A673 (cell line): ENCODE data around the gene KIF19. TPM values are rescaled to one million over a fixed set of nuclear protein-coding genes. Genes with fewer than 3 reads are reported as not detected.

ENCODE experiments used
- BruUV-seq: library from RNA; stranded (reverse); fragments of 400-500 nt; replicated peaks from 2 replicates; lab custom pipeline; 2021; lab: Mats Ljungman, UMichigan
- CTCF ChIA-PET: fragments of 300-600 bp; sonication (Branson Sonifier 250); formaldehyde crosslinking; loops from one replicate; lab custom pipeline; 2022; ENCODE audit warnings: antibody characterized with exemption; lab: Charles Lee
- POLR2A ChIA-PET: fragments of 300-600 bp; sonication (Branson Sonifier 250); formaldehyde crosslinking; loops from one replicate; lab custom pipeline; 2022; ENCODE audit warnings: antibody characterized with exemption; ENCODE audit not compliant: low non-redundant PET; lab: Charles Lee
- DNase-seq: peaks from one replicate; pipeline ENCODE4 v3.0.0-alpha.2; 2015; ENCODE audit warnings: low spot score
- H3K27ac ChIP-seq: fragments of 200-600 bp; sonication (generic); 2 replicates; pipeline ENCODE4 v1.5.1; 2016; ENCODE audit warnings: mixed run types, low read depth, mild to moderate bottlenecking, mixed read lengths, antibody characterized with exemption, low read length; ENCODE audit not compliant: poor library complexity, severe bottlenecking
- H3K27me3 ChIP-seq: fragments of 200-600 bp; sonication (generic); replicated peaks from 2 replicates; pipeline ENCODE4 v1.6.1; 2017; ENCODE audit warnings: mixed run types, low read depth, mild to moderate bottlenecking, mixed read lengths, antibody characterized with exemption, low read length; ENCODE audit not compliant: insufficient read depth, poor library complexity
- H3K36me3 ChIP-seq: fragments of 200-600 bp; sonication (generic); 2 replicates; pipeline ENCODE4 v1.6.1; 2016; ENCODE audit warnings: mixed run types, mild to moderate bottlenecking, mixed read lengths, antibody characterized with exemption, low read length; ENCODE audit not compliant: insufficient read depth, poor library complexity, severe bottlenecking
- H3K4me1 ChIP-seq: fragments of 200-600 bp; sonication (generic); 2 replicates; pipeline ENCODE4 v1.6.1; 2017; ENCODE audit warnings: mixed run types, mild to moderate bottlenecking, mixed read lengths, antibody characterized with exemption, low read length; ENCODE audit not compliant: insufficient read depth, poor library complexity, severe bottlenecking
- H3K4me3 ChIP-seq: fragments of 200-600 bp; sonication (generic); 2 replicates; pipeline ENCODE4 v1.5.1; 2016; ENCODE audit warnings: low read depth, mixed run types, mild to moderate bottlenecking, mixed read lengths, low read length; ENCODE audit not compliant: poor library complexity, severe bottlenecking
- H3K9me3 ChIP-seq: fragments of 200-600 bp; sonication (generic); 2 replicates; pipeline ENCODE4 v1.6.1; 2016; ENCODE audit warnings: mixed run types, low read depth, mild to moderate bottlenecking, mixed read lengths, antibody characterized with exemption, low read length; ENCODE audit not compliant: poor library complexity, severe bottlenecking
- CTCF ChIP-seq: fragments of 300-800, 200-600 bp; sonication (generic); conservative IDR thresholded peaks from 2 replicates; pipeline ENCODE4 v1.5.1; 2017; ENCODE audit warnings: low read depth, mild to moderate bottlenecking, antibody characterized with exemption, low read length, moderate library complexity, mixed read lengths
- EZH2 ChIP-seq: fragments of 200-600 bp; sonication (generic); IDR thresholded peaks from 2 replicates; pipeline ENCODE4 v1.6.1; 2017; ENCODE audit warnings: borderline replicate concordance, low read depth, mild to moderate bottlenecking, mixed read lengths, antibody characterized with exemption, low read length; ENCODE audit not compliant: poor library complexity, severe bottlenecking
- intact Hi-C: fragments of 100-400 bp; cut with micrococcal nuclease; formaldehyde crosslinking; loops from one replicate; pipeline ENCODE4 v1.10.0; 2022; ENCODE audit not compliant: unreplicated experiment
- total RNA-seq: library from RNA; stranded (reverse); gene quantifications from 2 replicates; pipeline ENCODE4 v1.2.3, GENCODE V29; 2021

KIF19 gene
- total RNA-seq, 1 experiment from 2014 or later: not detected

DNA sequence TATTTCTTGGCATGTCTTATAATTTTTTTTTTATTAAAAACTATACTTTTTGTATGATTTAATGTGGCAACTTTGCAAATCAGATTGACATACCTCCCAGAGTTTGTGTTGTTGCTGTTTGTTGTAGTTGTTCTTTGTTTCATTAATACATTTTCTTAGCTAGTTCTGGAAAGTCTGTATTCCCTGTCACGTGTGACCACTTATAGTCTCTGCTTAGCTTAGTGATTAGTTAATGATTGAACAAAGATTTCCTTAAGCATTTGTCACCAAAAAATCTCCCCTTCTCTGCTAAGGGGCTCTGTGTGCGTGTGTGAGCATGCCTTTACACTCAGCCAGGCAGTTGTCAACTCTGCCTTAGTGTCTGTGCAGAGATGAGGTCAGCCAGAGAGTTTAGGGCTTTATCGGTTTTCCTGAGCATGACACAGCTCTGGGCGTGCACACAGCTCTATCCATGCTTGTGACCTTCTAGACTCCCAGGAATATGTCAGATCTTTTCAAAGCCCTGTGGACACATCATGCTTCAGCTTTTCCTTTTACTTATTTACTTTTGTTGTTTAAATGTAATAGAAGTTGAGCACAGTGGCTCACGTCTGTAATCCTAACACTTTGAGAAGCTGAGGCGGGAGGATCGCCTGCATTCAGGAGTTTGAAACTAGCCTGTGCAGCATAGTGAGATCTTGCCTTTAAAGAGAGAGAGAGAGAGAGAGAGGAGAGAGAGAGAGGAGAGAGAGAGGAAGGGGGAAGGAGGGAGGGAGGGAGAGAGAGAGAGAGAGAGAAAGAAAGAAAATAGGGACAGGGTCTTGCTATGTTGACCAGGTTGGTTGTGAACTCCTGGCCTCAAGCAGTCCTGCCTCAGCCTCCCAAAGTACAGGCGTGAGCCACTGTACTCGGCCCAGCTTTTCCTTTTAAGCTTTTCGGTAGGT, 30.1 kb upstream of the KIF19 start:
- ChIA-PET CTCF (interaction anchor here (0.7 kb wide), 1 partner anchor 36 kb away, joined by 6 read pairs; no protein-coding TSS in a partner anchor), POLR2A (no interaction called here)
- no peak for DNase-seq
- no TSS peak for BruUV-seq
- TF ChIP-seq CTCF (no peak), EZH2 (no peak)
- H3K27ac ChIP-seq: no peak overlapping the region
- H3K27me3 ChIP-seq: no peaks in the 10 kb centered on the region
- H3K4me3 ChIP-seq: no peak overlapping the region
- H3K4me1 ChIP-seq: no peaks in the 10 kb centered on the region
- intact Hi-C loops: loop anchor here (5.0 kb wide), 1 partner anchor 84 kb away; the partner anchor contains the start of gene TTYH2
- no peaks in the 10 kb centered on the region for H3K9me3 ChIP-seq
- no peaks in the 10 kb centered on the region for H3K36me3 ChIP-seq

DNA sequence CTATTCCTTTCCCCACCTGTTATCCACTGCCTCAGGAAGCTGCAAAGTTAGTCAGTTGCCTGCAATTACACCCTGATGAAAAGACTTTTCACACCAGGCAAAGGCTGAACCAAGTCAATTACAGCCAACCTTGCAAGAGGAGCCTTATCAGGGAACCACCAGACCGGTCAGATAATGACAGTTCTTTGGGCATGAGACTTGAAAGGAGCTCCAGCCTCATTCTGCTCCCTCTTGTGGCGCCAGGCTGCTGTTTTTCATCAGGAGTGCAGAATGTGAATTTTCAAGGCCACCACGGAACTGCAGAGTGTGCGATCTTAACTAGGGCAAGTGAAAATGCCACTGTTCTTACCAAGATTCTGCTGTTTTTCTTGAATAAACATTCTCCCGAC, 29.5 kb upstream of the KIF19 start:
- BruUV-seq: no TSS peak
- H3K27me3 ChIP-seq: no peaks in the 10 kb centered on the region
- POLR2A ChIA-PET: no interaction called here
- H3K27ac ChIP-seq: no peak overlapping the region
- H3K4me3 ChIP-seq: no peak overlapping the region
- CTCF ChIA-PET: interaction anchor here (0.6 to 0.7 kb wide), 2 partner anchors 37 to 82 kb away, joined by 4 to 6 read pairs; no protein-coding TSS in a partner anchor
- H3K4me1 ChIP-seq: no peaks in the 10 kb centered on the region
- H3K9me3 ChIP-seq: no peaks in the 10 kb centered on the region
- DNase-seq: peak; percentile 48
- TF ChIP-seq CTCF (peak; percentile 58), EZH2 (no peak)
- no peaks in the 10 kb centered on the region for H3K36me3 ChIP-seq
- intact Hi-C loops: loop anchor here (5.0 kb wide), 1 partner anchor 84 kb away; the partner anchor contains the start of gene TTYH2

DNA sequence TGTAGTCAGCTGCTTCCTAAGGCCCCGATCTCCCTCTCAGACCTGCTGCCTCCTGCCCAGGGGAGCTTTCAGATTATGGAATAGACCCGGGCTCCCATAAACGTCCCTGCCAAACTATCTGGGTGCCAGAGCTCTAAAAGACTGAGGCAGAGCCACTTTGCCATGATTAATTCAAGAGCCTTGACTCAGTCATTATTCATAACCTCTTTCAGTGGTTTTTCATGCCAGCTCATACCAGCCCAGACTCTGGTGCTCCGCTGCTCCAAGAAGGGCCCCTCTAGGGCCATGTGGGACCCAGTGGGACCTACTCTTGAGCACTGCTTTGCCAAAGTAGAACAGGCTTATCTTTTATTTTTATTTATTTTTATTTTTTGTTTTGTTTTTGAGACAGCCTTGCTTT, 28.1 kb upstream of the KIF19 start:
- no peaks in the 10 kb centered on the region for H3K27me3 ChIP-seq
- no peak for TF ChIP-seq EZH2
- TF ChIP-seq CTCF: no peak
- no peak overlapping the region for H3K4me3 ChIP-seq
- H3K36me3 ChIP-seq: no peaks in the 10 kb centered on the region
- no TSS peak for BruUV-seq
- no peak for DNase-seq
- POLR2A ChIA-PET: no interaction called here
- no peaks in the 10 kb centered on the region for H3K4me1 ChIP-seq
- H3K9me3 ChIP-seq: no peaks in the 10 kb centered on the region
- CTCF ChIA-PET: interaction anchor here (0.6 kb wide), 1 partner anchor 70 kb away, joined by 3 read pairs; no protein-coding TSS in a partner anchor
- H3K27ac ChIP-seq: no peak overlapping the region
- intact Hi-C loops: loop anchor here (5.0 kb wide), 1 partner anchor 86 kb away; the partner anchor contains the start of gene TTYH2
